ENCODE results near the gene COBL. TPM values are rescaled to one million over a fixed set of nuclear protein-coding genes. Genes with fewer than 3 reads are reported as not detected.

The COBL gene
- total and polyA plus RNA-seq, 2 of the 8 experiments (the other 6 are each of a cell fraction or from before 2014, with no cell fraction given), result 13.8 to 40.4 TPM

DNA sequence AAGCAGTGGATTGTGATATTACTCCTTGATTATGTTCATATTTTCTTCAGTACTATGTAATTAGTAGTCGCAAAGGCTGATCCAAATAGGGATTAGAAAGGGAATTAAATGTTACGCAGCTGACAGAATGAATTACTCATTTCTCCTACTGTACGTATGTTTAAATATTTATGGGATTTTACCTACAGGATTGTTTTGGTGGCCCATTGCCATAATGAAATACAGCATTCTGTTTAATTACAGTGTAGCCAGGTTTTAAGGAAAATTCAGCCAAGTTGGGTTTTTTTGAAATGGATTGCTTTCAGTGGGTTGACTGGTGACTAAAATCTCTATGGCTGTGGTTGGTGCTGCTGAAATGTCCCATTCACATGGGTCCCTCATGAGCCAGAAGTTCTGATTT is 336.2 kb downstream of the COBL start (continued):
- no peak for TF ChIP-seq KDM1A (IDR thresholded peaks at IDR 0.05; ENCODE audit: borderline replicate concordance, low read length)
- no peak for TF ChIP-seq BCL11A (IDR thresholded peaks at IDR 0.05; ENCODE audit: low read depth in 2 of 2, low read length in 2 of 2)
- no peak for TF ChIP-seq CHD1 (IDR thresholded peaks at IDR 0.05; ENCODE audit: low read depth, low read length)
- no peak for TF ChIP-seq TCF12 (IDR thresholded peaks at IDR 0.05; ENCODE audit: low read depth, low read length)
- TF ChIP-seq, protein P1, sequence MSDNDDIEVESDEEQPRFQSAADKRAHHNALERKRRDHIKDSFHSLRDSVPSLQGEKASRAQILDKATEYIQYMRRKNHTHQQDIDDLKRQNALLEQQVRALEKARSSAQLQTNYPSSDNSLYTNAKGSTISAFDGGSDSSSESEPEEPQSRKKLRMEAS (IDR thresholded peaks at IDR 0.05), result no peak
- TF ChIP-seq SP2 (IDR thresholded peaks at IDR 0.05; ENCODE audit: low read length), result no peak
- TF ChIP-seq ASH2L (IDR thresholded peaks at IDR 0.05; ENCODE audit: low read length), result no peak
- TF ChIP-seq SRF (IDR thresholded peaks at IDR 0.05; ENCODE audit: low read depth, low read length), result no peak
